GM21576 (cell line): ENCODE measurements around the gene SCART1.
"Not testable (repeated sequence)": the region's sequence is repeated elsewhere in the genome, so short reads cannot be mapped to it uniquely, and the experiment has no call there.

Experiments used
- ATAC-seq: cut with Tn5 transposase; IDR thresholded peaks from one replicate; pipeline ENCODE4 v1.9.1; 2021; ENCODE audit warnings: mild to moderate bottlenecking, moderate library complexity; ENCODE audit not compliant: unreplicated experiment

The SCART1 gene

DNA sequence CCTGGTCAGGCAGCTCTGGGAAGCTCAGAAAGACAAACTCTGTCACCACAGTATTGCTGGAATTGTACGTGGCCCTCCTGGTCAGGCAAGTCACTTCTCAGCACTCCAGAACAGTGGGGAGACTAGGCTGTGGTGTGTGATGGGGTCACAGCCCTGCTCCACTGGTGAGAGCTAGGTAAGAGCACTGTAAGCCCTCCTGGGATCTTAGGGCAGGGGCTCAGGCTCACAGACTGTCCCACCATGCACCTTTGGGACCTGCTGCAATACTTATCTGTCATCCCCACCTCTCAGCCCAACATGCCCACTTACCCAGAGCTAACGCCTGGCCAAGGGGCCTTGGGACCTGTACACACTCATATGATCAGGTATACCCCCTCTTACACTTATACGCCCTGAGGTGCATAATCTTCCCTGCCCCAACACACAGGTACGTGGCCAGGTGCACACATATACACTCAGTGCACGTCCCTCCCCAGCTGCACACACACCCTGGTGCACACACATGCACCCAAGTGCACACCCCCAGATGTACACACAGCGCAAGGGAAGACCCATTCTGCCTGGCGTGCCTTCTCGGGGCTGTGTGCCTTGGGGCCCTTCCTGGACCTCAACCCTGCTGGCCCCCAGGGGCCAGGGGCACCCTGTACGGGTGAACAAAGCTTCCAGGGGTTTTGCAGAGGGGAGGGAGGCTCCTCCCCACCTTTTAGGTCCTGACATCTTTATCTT lies 21.7 kb upstream of the SCART1 start:
- ATAC-seq, result not testable (repeated sequence)

DNA sequence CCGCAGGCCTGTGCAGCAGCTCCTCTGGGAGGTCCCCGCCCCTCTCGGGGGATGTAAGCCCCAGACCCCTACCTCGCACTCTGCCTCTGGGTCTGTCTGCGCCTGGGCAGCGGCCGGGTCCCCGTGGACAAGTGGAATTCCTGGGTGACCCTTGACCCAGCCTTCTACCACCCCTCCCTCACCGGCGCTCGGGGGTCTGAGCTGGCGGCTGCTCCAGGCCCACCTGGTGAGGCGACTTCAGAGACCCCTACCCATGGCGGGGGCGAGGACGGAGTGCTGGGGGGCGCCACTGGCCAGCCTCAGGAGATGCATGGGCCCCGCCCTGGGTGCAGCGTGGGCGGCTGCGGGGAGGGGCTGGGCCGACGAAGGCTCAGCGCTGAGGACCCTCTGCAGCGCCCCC lies 21.0 kb upstream of the SCART1 start:
- not testable (repeated sequence) for ATAC-seq

DNA sequence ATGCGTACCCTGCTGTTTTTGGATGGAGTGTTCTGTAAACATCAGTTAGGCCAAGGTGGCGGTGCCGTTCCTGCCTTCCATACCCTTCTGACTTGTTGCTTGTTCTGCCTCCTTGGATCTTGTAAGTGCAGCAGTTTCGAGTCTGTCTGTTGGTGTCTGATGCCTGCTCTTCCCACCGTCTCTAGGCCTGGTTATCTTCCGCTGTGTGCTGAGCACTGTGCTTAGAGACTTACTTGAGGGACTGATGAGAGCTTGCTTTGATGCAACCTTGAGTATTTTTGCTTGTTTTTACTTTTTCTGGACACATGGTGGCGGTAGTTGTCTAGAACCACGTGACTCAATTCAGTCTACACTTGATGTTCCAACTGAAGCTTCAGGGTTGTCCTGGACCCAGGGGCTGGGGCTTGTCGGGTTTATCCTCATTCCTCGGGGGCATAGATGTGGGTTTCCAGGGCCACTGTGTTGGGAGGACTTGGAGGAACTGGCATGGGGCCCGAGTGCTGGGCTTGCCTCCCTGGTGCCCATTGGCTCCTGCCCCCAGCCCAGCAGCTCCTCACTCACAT lies 15.0 kb upstream of the SCART1 start:
- no peak for ATAC-seq

DNA sequence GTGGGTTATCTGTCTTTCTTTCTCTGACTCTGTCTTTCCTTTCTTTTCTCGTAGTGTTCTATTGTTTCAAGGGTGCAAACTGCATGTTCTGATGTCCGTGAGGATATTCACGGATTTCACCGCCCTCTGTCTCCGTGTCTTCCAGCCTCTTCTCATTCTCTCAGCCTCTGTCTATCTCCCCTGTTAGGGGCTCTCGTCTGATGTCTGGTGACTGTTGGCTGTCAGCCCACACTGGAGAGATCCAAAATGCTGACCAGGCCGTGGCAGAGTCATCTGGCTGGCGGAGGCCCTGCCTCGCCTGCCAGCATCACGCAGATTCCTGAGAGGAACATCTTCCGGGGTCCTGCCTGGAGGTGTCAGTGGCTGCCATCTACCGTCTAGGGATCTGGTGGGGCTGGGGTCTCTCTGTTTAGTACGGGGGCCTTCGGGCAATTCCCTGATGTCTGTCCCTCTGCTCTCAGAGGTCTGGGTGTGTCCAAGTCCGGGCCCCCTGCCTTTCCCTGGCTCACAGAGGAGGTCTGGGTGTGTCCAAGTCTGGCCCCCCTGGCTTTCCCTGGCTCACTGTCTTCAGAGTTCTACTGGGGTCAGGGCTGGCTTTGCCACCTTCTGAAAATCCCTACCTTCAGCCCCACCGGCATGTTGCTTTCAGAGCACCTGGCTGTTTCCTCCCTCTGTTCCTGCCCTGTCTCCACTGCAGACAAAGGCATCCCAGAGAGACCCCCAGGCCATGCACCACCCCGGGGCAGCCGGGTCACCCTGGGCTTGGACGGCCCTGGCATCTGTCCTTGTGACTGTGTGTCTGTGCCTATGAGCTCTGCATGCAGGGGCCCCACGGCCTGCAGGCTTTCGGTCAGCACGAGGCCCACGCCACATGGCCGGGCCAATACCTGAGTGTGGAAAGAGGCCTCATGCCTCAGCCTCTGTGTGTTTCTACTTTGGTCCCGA lies 14.0 kb upstream of the SCART1 start:
- ATAC-seq, result no peak

DNA sequence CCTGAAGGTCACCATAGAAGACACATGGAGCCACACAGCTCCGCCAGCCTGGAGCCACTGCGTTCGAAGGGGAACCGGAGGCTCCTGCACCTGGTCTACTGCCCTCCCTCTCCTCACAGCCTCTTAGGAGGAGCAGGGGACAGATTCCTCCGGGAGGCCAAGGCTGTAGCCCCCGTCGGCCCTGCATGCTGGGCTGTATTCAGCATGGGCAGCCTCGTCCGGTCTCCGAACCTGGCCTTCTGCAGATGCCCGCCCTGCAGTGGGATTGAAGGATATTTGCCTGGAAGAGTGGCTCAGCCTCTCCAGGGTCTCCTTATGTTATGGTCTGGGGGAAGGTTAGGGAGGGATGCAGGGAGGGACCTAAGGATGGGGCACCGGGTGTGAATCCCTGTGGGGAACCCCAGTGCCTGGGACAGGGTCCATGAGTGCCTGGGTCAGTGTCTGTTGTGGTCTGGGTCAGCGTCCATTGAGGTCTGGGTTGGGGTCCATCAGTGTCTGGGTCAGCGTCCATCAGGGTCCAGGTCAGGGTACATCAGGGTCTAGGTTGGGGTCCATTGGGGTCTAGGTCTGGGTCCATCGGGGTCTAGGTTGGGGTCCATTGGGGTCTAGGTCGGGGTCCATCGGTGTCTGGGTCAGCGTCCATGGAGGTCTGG lies 13.0 kb upstream of the SCART1 start:
- ATAC-seq, result no peak

DNA sequence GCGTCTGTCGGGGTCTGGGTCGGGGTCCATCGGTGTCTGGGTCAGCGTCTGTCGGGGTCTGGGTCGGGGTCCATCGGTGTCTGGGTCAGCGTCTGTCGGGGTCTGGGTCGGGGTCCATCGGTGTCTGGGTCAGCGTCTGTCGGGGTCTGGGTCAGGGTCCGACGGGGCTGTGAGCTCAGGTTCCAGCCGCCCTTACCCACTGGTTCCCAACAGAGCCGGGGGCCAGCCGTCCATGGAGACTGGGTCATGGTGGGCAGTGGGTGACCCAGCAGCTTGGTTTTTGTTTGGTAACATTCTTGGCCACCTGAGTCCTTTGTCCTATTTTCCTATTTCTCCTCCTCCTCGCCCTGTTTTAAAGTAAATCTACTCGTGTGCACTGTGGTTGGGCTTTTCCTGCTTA lies 12.4 kb upstream of the SCART1 start:
- not testable (repeated sequence) for ATAC-seq

DNA sequence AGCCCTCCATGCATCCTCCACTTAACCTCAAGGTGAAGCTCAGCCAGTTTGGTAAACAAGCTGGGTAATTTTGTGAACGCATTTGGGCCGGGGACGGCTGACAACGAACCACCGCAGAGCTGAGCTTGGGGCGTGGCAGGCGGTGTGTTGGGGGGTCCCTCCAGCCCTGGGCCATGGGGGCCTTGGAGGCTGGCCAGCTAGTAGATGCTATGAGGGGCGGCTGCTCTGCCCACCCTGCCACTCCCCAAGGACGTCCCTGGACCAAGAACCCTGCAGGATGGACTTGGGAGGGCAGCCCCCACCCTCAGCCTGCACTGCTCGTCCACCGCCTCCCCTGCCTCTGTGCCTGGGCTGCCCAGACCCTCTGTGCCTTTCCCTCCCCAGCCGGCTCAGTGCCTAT lies 12.0 kb upstream of the SCART1 start:
- no peak for ATAC-seq

GRCh38 chr10:133442191-133442966 lies 11.4 kb upstream of the SCART1 start:
- no peak for ATAC-seq

DNA sequence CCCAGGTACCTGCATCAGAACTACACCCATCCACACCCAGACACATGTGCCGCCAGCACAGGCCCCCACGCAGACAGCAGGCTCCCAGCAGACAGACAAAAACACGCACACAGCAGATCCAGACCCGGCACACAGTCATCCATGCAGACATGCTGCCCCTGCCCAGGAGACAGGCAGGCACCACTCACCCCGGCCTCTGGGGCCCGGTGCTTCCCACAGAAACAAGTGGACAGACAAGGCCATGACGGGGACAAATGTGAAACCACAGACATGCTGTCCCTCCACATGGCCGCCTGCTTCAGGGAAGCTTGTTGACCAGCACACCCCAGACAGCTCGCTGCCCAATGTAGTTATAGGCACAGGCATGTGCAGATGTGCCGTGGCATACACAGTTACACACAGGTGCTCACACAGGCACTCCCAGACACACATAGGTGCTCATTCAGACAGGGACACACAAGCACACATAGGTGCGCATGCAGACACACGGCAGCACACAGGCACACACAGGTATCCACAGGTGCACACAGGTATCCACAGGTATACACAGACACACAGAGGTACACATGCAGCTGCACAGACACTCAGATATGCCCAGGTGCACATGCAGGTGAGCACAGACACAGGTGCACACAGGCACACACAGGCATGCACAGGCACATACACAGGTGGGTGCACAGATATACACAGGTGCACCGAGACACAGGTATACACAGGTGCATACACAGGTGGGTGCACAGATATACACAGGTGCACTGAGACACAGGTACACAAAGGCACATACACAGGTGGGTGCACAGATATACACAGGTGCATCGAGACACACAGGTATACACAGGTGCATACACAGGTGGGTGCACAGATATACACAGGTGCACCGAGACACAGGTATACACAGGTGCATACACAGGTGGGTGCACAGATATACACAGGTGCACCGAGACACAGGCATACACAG lies 10.5 kb upstream of the SCART1 start:
- no peak for ATAC-seq

GRCh38 chr10:133444342-133445267 lies 9.1 kb upstream of the SCART1 start:
- no peak for ATAC-seq

DNA sequence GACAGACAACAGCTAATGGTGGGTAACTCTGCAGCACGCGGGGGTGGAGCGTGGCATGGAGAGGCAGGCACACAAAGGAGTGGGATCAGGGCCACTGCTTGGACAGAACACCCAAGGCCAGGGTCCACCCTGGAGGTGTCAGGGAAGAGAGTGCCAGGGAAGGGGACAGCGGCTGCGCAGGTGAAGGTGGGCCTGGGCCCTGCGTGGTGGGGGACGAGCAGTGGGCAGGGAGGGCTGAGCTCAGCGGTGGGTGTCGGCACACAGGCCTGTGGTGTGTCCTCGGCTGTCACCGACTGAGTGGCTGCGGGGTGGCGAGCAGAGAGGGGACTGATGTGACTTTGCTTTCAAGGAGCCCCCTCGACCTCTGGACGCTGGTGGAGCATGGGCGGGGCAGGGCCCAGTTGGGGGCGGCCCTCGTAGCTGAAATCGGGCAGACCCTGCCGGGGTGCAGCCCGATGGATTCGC lies 8.4 kb upstream of the SCART1 start:
- no peak for ATAC-seq

GRCh38 chr10:133445751-133446708 lies 7.7 kb upstream of the SCART1 start:
- no peak for ATAC-seq

DNA sequence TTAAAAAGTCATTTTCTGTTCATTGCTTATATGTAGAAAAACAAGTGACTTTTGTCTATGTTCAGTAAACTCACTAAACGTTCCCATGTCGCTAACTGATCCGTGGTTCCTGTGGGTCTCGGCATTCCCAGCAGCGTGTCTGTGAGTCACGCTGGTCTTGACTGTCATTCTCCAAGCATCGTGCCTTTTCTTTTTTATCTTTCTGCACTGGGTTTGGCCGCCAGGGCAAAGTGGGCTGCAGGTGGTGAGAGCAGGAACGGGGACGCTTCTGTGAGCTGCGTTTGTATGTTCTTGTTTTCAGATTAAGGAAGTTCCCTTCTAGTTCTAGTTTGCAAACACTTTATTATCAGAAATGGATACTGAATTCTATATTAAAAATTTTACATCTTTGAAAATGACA lies 6.8 kb upstream of the SCART1 start:
- ATAC-seq, result no peak

DNA sequence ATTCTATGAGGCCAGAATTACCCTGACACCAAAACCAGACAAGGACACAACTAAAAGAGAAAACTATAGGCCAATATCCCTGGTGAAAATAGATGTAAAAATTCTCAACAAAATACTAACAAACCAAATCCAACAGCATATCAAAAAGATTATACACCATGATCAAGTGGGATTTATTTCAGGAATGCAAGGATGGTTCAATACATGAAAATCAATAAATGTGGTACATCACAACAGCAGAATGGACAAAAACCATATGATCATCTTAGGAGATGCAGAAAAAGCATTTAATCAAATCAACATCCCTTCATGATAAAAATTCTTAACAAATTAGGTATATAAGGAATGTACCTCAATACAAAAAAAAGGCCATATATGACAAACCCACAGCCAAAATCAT lies 5.6 kb upstream of the SCART1 start:
- no peak for ATAC-seq

GRCh38 chr10:133451346-133451745 lies 2.4 kb upstream of the SCART1 start:
- no peak for ATAC-seq

DNA sequence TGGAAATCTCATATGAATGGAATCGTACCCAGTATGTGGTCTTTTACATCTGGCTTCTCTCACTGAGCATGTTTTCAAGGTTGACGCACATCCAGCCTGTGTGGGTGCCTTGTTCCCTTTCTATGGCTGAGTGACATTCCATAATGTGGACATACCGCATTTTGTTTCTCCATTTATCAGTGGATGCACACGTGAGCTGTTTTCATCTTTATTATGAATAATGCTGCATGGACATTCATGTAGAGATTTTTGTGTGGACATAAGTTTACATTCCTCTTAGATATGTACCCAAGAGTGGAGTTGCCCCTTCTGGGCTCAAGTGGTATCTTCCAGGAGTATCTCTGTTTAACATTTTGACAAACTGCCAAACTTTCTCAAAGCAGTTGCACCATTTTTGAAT lies 1.3 kb upstream of the SCART1 start:
- no peak for ATAC-seq
